Measurements from ENCODE around the gene ATP13A1.

Gene ATP13A1

GRCh38 chr19:19649155-19649554 is 14.3 kb downstream of the ATP13A1 start:
- no peak for DNase-seq (ENCODE audit: low read depth, low spot score)
- no peak overlapping the region for H3K4me3 ChIP-seq (ENCODE audit: low read length)

- H3K4me3 ChIP-seq (ENCODE audit: low read length), result no peak overlapping the region
- DNase-seq (ENCODE audit: low read depth, low spot score), result no peak
Measured at GRCh38 chr19:19647037-19647835, 16.2 kb downstream of the ATP13A1 start.

- no peak for DNase-seq (ENCODE audit: low read depth, low spot score)
- no peak overlapping the region for H3K4me3 ChIP-seq (ENCODE audit: low read length)
Measured at GRCh38 chr19:19645233-19645870, 18.1 kb downstream of the ATP13A1 start.

- no peak for DNase-seq (ENCODE audit: low read depth, low spot score)
- peak overlapping the region; percentile 91 for H3K4me3 ChIP-seq (ENCODE audit: low read length)
Measured at GRCh38 chr19:19644054-19644388, 19.5 kb downstream of the ATP13A1 start.

GRCh38 chr19:19643158-19644053 is 20.1 kb downstream of the ATP13A1 start, which contains the start of gene GMIP:
Gene GMIP (minus strand): TSS chr19:19643657. CDS start chr19:19643529, 128 bp downstream.
- H3K4me3 ChIP-seq (ENCODE audit: low read length), result peak within 1 kb of the TSS; percentile 91
- DNase-seq (ENCODE audit: low read depth, low spot score), result peak; percentile 49

GRCh38 chr19:19642506-19643157 is 20.8 kb downstream of the ATP13A1 start:
- DNase-seq (ENCODE audit: low read depth, low spot score), result no peak
- H3K4me3 ChIP-seq (ENCODE audit: low read length), result peak overlapping the region; percentile 91

- DNase-seq (ENCODE audit: low read depth, low spot score), result no peak
- no peak overlapping the region for H3K4me3 ChIP-seq (ENCODE audit: low read length)
Measured at GRCh38 chr19:19637523-19638251, 25.8 kb downstream of the ATP13A1 start.

- DNase-seq (ENCODE audit: low read depth, low spot score), result no peak
- H3K4me3 ChIP-seq (ENCODE audit: low read length), result no peak overlapping the region
Measured at GRCh38 chr19:19637186-19637522, 26.3 kb downstream of the ATP13A1 start.

- DNase-seq (ENCODE audit: low read depth, low spot score), result no peak
Measured at GRCh38 chr19:19636573-19637185, 26.8 kb downstream of the ATP13A1 start.

GRCh38 chr19:19635313-19635702 is 28.2 kb downstream of the ATP13A1 start:
- no peak overlapping the region for H3K4me3 ChIP-seq (ENCODE audit: low read length)
- DNase-seq (ENCODE audit: low read depth, low spot score), result no peak

More at GRCh38 chr19:19636573-19637185, 26.8 kb downstream of the ATP13A1 start:
- no peak overlapping the region for H3K4me3 ChIP-seq (ENCODE audit: low read length)

GRCh38 chr19:19634516-19635312 is 28.8 kb downstream of the ATP13A1 start:
- no peak for DNase-seq (ENCODE audit: low read depth, low spot score)

GRCh38 chr19:19633711-19634515 is 29.6 kb downstream of the ATP13A1 start:
- no peak for DNase-seq (ENCODE audit: low read depth, low spot score)

More at GRCh38 chr19:19634516-19635312, 28.8 kb downstream of the ATP13A1 start:
- H3K4me3 ChIP-seq (ENCODE audit: low read length), result no peak overlapping the region

GRCh38 chr19:19632661-19633060 is 30.8 kb downstream of the ATP13A1 start:
- DNase-seq (ENCODE audit: low read depth, low spot score), result no peak
- no peak overlapping the region for H3K4me3 ChIP-seq (ENCODE audit: low read length)

More at GRCh38 chr19:19633711-19634515, 29.6 kb downstream of the ATP13A1 start:
- no peak overlapping the region for H3K4me3 ChIP-seq (ENCODE audit: low read length)

- no peak overlapping the region for H3K4me3 ChIP-seq (ENCODE audit: low read length)
- no peak for DNase-seq (ENCODE audit: low read depth, low spot score)
Measured at GRCh38 chr19:19631346-19631745, 32.1 kb downstream of the ATP13A1 start.

GRCh38 chr19:19630426-19630825 is 33.0 kb downstream of the ATP13A1 start:
- no peak overlapping the region for H3K4me3 ChIP-seq (ENCODE audit: low read length)
- DNase-seq (ENCODE audit: low read depth, low spot score), result no peak

- H3K4me3 ChIP-seq (ENCODE audit: low read length), result no peak overlapping the region
- DNase-seq (ENCODE audit: low read depth, low spot score), result no peak
Measured at GRCh38 chr19:19630062-19630414, 33.4 kb downstream of the ATP13A1 start.

Data from Jurkat, Clone E6-1 (cell line).